ENCODE measurements around the gene LRRC43.
"Not testable (repeated sequence)": the region's sequence is repeated elsewhere in the genome, so short reads cannot be mapped to it uniquely, and the experiment has no call there.

Gene LRRC43

GRCh38 chr12:122158700-122159285 is 24.1 kb upstream of the LRRC43 start:
- no peak for DNase-seq

GRCh38 chr12:122159882-122160281 is 23.0 kb upstream of the LRRC43 start:
- DNase-seq = no peak

- DNase-seq = no peak
Measured at GRCh38 chr12:122160761-122161160, 22.2 kb upstream of the LRRC43 start.

- no peak for DNase-seq
Measured at GRCh38 chr12:122161682-122162081, 21.2 kb upstream of the LRRC43 start.

GRCh38 chr12:122162976-122163375 is 19.9 kb upstream of the LRRC43 start:
- no peak for DNase-seq

- DNase-seq = no peak
Measured at GRCh38 chr12:122166422-122167349, 16.2 kb upstream of the LRRC43 start.

- no peak for DNase-seq
Measured at GRCh38 chr12:122167356-122167925, 15.5 kb upstream of the LRRC43 start.

GRCh38 chr12:122168492-122168891 is 14.4 kb upstream of the LRRC43 start:
- DNase-seq = no peak

- DNase-seq = no peak
Measured at GRCh38 chr12:122171399-122171798, 11.5 kb upstream of the LRRC43 start.

GRCh38 chr12:122172262-122172939 is 10.5 kb upstream of the LRRC43 start:
- DNase-seq = no peak

- peak; percentile 23 for DNase-seq
Measured at GRCh38 chr12:122174155-122174845, 8.6 kb upstream of the LRRC43 start, which contains the start of gene IL31. Gene IL31, minus strand, starts transcription at chr12:122174221. Its CDS starts 49 bp downstream, at chr12:122174172.

- not testable (repeated sequence) for DNase-seq
Measured at GRCh38 chr12:122176473-122176872, 6.5 kb upstream of the LRRC43 start.

GRCh38 chr12:122183588-122183940 is 641 bp downstream of the LRRC43 start:
- DNase-seq = no peak

GRCh38 chr12:122184517-122184916 is 1.6 kb downstream of the LRRC43 start:
- no peak for DNase-seq

GRCh38 chr12:122185079-122185478 is 2.2 kb downstream of the LRRC43 start:
- no peak for DNase-seq

GRCh38 chr12:122185494-122186082 is 2.7 kb downstream of the LRRC43 start:
- no peak for DNase-seq

- no peak for DNase-seq
Measured at GRCh38 chr12:122187466-122187865, 4.5 kb downstream of the LRRC43 start.

- no peak for DNase-seq
Measured at GRCh38 chr12:122189626-122190475, 6.9 kb downstream of the LRRC43 start.

- peak; percentile 8 for DNase-seq
Measured at GRCh38 chr12:122190842-122191668, 8.1 kb downstream of the LRRC43 start.

- no peak for DNase-seq
Measured at GRCh38 chr12:122192441-122192840, 9.5 kb downstream of the LRRC43 start.

All from NCI-H187 treated with DMSO at 0.1 percent for 48 hours (cell line).